GM12878 (cell line): Measurements from ENCODE around the gene RAB35. TPM values are rescaled to one million over a fixed set of nuclear protein-coding genes. Genes with fewer than 3 reads are reported as not detected.

Source experiments
- ATAC-seq: fragments of 200-7000 bp; cut with Tn5 transposase; 3 replicates; pipeline ENCODE4 v1.9.1; 2020; ENCODE audit warnings: mild to moderate bottlenecking, moderate library complexity
- BruUV-seq: library from RNA; stranded (reverse); fragments of 400-500 nt; replicated peaks from 2 replicates; lab custom pipeline; 2021; lab: Mats Ljungman, UMichigan
- CTCF ChIA-PET: fragments of 300-600 bp; sonication (Branson Sonifier 250); formaldehyde crosslinking; extraction: SDS; loops from one replicate; lab custom pipeline; 2021; ENCODE audit warnings: inconsistent platforms; lab: Yijun Ruan, JAX
- POLR2A ChIA-PET: fragments of 350-600 bp; formaldehyde crosslinking; extraction: SDS; loops from one replicate; lab custom pipeline; 2021; ENCODE audit warnings: inconsistent platforms; lab: Charles Lee
- RAD21 ChIA-PET: fragments of 300-600 bp; sonication (Branson Sonifier 250); formaldehyde crosslinking; loops from one replicate; lab custom pipeline; 2023; ENCODE audit warnings: antibody characterized with exemption; ENCODE audit not compliant: unreplicated experiment; lab: Charles Lee
- SMC1A ChIA-PET: fragments of 300-600 bp; sonication (Branson Sonifier 250); formaldehyde crosslinking; loops from one replicate; lab custom pipeline; 2023; ENCODE audit not compliant: unreplicated experiment, uncharacterized antibody; lab: Charles Lee
- DNase-seq: peaks from one replicate; pipeline ENCODE4 v3.0.0-alpha.2; 2011; ENCODE audit warnings: low read depth, low spot score
- FAIRE-seq: peaks from 3 replicates; lab custom pipeline; 2011; peaks lifted over from hg19 to GRCh38; lab: Jason Lieb, UNC
- H2AFZ ChIP-seq: 2 replicates; pipeline ENCODE4 v1.6.0; 2011; ENCODE audit warnings: low read depth, low read length, control low read depth; ENCODE audit not compliant: control insufficient read depth
- H3K27ac ChIP-seq: 2 replicates; pipeline ENCODE4 v1.5.1; 2011; ENCODE audit warnings: control low read depth; ENCODE audit not compliant: control insufficient read depth, insufficient read depth
- H3K27me3 ChIP-seq, 2 experiments: replicated peaks in 1 of 2; 2 replicates each; pipeline versions ENCODE4 v1.6.0 to v1.6.1; 2011; ENCODE audit warnings: low read length in 1 of 2; ENCODE audit not compliant: control insufficient read depth in 2 of 2, insufficient read depth in 2 of 2
- H3K36me3 ChIP-seq, 2 experiments: 2 replicates each; pipeline ENCODE4 v1.5.1; 2011; ENCODE audit warnings: low read length in 1 of 2; ENCODE audit not compliant: control insufficient read depth in 2 of 2, insufficient read depth in 2 of 2
- H3K4me1 ChIP-seq: 2 replicates; pipeline ENCODE4 v1.6.1; 2011; ENCODE audit warnings: mild to moderate bottlenecking, low read length, moderate library complexity, mixed read lengths; ENCODE audit not compliant: control insufficient read depth, insufficient read depth
- H3K4me2 ChIP-seq: 2 replicates; pipeline ENCODE4 v1.6.0; 2011; ENCODE audit warnings: control low read depth; ENCODE audit not compliant: control insufficient read depth, insufficient read depth
- H3K4me3 ChIP-seq: fragments of 200-600 bp; sonication (generic); 2 replicates; pipeline ENCODE4 v1.5.1; 2016
- H3K79me2 ChIP-seq: 2 replicates; pipeline ENCODE4 v1.6.0; 2011; ENCODE audit warnings: low read length; ENCODE audit not compliant: control insufficient read depth, insufficient read depth
- H3K9ac ChIP-seq: 2 replicates; pipeline ENCODE4 v1.8.0; 2011; ENCODE audit warnings: low read length, control low read depth, mixed read lengths; ENCODE audit not compliant: control insufficient read depth, insufficient read depth
- H3K9me3 ChIP-seq: replicated peaks from 3 replicates; pipeline ENCODE4 v1.5.1; 2011; ENCODE audit warnings: mild to moderate bottlenecking, low read length; ENCODE audit not compliant: control insufficient read depth, insufficient read depth
- H4K20me1 ChIP-seq: 2 replicates; pipeline ENCODE4 v1.6.0; 2011; ENCODE audit not compliant: control insufficient read depth, insufficient read depth
- ATF3 ChIP-seq: IDR thresholded peaks from 2 replicates; pipeline ENCODE4 v1.6.1; 2011; ENCODE audit warnings: low read depth, mild to moderate bottlenecking, low read length, moderate library complexity, borderline replicate concordance; ENCODE audit errors: extremely low read depth
- BCLAF1 ChIP-seq: fragments of 450-650 bp; IDR thresholded peaks from 2 replicates; pipeline ENCODE4 v1.6.1; 2017; ENCODE audit warnings: antibody characterized with exemption, mild to moderate bottlenecking, moderate library complexity
- BHLHE40 ChIP-seq, 2 experiments: fragments of 450-650 bp in 1 of 2; IDR thresholded peaks; 2 replicates each; pipeline ENCODE4 v1.6.1; 2011 to 2017; ENCODE audit warnings: low read depth in 2 of 2, borderline replicate concordance in 1 of 2, improper control_type of control experiment in 1 of 2, low read length in 1 of 2, mild to moderate bottlenecking in 1 of 2
- CREB1 ChIP-seq: IDR thresholded peaks from 2 replicates; pipeline ENCODE4 v1.6.1; 2012; ENCODE audit warnings: low read depth, mild to moderate bottlenecking, inconsistent platforms
- GABPA ChIP-seq: IDR thresholded peaks from 2 replicates; pipeline ENCODE4 v1.6.1; 2014; ENCODE audit warnings: antibody characterized with exemption, low read depth, mild to moderate bottlenecking, inconsistent platforms
- IKZF1 ChIP-seq: fragments of 450-650 bp; conservative IDR thresholded peaks from 2 replicates; pipeline ENCODE4 v1.6.1; 2017; ENCODE audit warnings: antibody characterized with exemption, mild to moderate bottlenecking
- KAT2A ChIP-seq: conservative IDR thresholded peaks from 2 replicates; pipeline ENCODE4 v1.6.1; 2011; ENCODE audit warnings: low read depth, low read length; ENCODE audit not compliant: control insufficient read depth
- LARP7 ChIP-seq: fragments of 450-650 bp; IDR thresholded peaks from 2 replicates; pipeline ENCODE4 v1.6.1; 2017; ENCODE audit warnings: mild to moderate bottlenecking
- MEF2A ChIP-seq: IDR thresholded peaks from 2 replicates; pipeline ENCODE4 v1.6.1; 2011; ENCODE audit warnings: low read depth, mild to moderate bottlenecking, low read length, moderate library complexity; ENCODE audit not compliant: insufficient read depth
- NKRF ChIP-seq: fragments of 450-650 bp; conservative IDR thresholded peaks from 2 replicates; pipeline ENCODE4 v1.6.1; 2017; ENCODE audit warnings: mild to moderate bottlenecking, moderate library complexity
- NR2F1 ChIP-seq: fragments of 450-650 bp; conservative IDR thresholded peaks from 2 replicates; pipeline ENCODE4 v1.6.1; 2017; ENCODE audit warnings: mild to moderate bottlenecking
- SUPT20H ChIP-seq: IDR thresholded peaks from 2 replicates; pipeline ENCODE4 v1.6.1; 2011; ENCODE audit warnings: low read depth, mild to moderate bottlenecking, low read length, moderate library complexity, borderline replicate concordance; ENCODE audit not compliant: control insufficient read depth
- TCF7 ChIP-seq: IDR thresholded peaks from 2 replicates; pipeline ENCODE4 v1.6.1; 2014; ENCODE audit warnings: antibody characterized with exemption, borderline replicate concordance
- WGBS: methylation state at CpG from one replicate; pipeline ENCODE4 v1.1.6; 2016; ENCODE audit warnings: low lambda C conversion rate; ENCODE audit not compliant: insufficient replicate concordance, insufficient coverage; ENCODE audit errors: missing lambda C conversion rate; 5-methylcytosine and 5-hydroxymethylcytosine counted together
- in situ Hi-C: fragments of 300-500 bp; cut with MboI; formaldehyde crosslinking; loops from 9 replicates; pipeline ENCODE4 v1.14.3; 2018; ENCODE audit warnings: mixed read lengths
- intact Hi-C: fragments of 100-400 bp; cut with micrococcal nuclease; formaldehyde crosslinking; loops from one replicate; pipeline ENCODE4 v1.14.2; 2022; ENCODE audit not compliant: unreplicated experiment
- polyA plus RNA-seq, 11 experiments: library from polyadenylated mRNA; depleted of rRNA in 4 of 11; unstranded in 6 of 11; stranded (reverse) in 5 of 11; fragments of >200 nt; fragmentation: Nextera tagmentation in 4 of 11; fragmentation: Illumina TruSeq in 1 of 11; extraction: Ambion mirVana in 4 of 11; extraction: Trizol in 1 of 11; gene quantifications; 1 replicate in 1 of 11; 2 replicates in 10 of 11; pipeline versions ENCODE4 v1.2.1 to v1.2.3, GENCODE V29; 2011 to 2016; ENCODE audit warnings: inconsistent platforms in 2 of 11, missing spikeins in 2 of 11, low read depth in 1 of 11
- total RNA-seq, 4 experiments: library from RNA; depleted of rRNA in 3 of 4; stranded (reverse); fragments of >200 nt in 3 of 4; fragmentation: Illumina TruSeq in 1 of 4; extraction: Trizol in 1 of 4; gene quantifications; 2 replicates each; pipeline versions ENCODE4 v1.2.1 to v1.2.3, GENCODE V29; 2013 to 2021
- TF ChIP-seq, protein P1 (sequence below): fragments of 450-650 bp; IDR thresholded peaks from 2 replicates; pipeline ENCODE4 v1.6.1; 2017; ENCODE audit warnings: mild to moderate bottlenecking, low read depth, inconsistent platforms; ENCODE audit not compliant: poor library complexity, severe bottlenecking
- TF ChIP-seq, protein P2 (sequence below): fragments of 450-650 bp; IDR thresholded peaks from 2 replicates; pipeline ENCODE4 v1.6.1; 2014; ENCODE audit warnings: mild to moderate bottlenecking

RAB35 gene
- total and polyA plus RNA-seq, 10 of the 15 experiments (the other 5 are each of a cell fraction or from before 2014, with no cell fraction given) = 0.76 to 99.2 (median 43.8) TPM

DNA sequence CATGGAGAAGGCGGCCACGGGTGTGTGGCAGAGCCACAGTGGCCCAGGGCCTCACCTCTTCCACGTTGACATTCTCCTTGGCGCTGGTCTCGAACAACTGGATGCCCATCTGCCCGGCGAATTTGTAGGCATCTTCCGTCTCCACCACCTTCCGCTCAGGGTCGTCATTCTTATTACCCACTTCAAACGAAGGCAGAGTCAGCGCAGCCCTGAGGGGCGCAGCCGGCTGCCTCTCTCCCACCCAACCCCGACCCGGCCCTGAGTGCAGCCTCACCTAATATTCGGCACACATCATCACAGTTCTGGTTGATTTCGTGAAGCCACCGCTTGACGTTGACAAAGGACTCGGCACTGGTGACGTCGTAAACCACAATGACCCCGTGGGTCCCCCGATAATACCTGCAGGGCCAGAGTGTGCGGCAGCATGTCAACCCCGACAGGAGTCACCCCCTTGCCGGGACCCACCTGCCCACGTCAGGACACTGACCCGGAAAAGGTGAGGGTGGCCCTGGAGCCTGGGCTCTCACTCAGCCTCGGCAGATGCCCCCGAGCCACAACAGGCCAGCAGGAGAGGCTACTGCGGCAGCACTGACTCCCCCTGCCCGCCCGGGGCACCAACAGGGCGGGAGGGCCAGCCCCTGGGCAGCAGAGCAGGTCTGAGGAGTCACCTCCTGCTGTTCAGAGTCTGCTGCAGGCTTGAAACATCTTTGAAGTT is 17.6 kb downstream of the RAB35 start:
- Histone ChIP-seq H3K4me3 (no peak overlapping the region), H3K9me3 (no peaks in the 10 kb centered on the region), H2AFZ (no peak overlapping the region), H4K20me1 (no peaks in the 10 kb centered on the region; the same call in 1 of the 2 replicates), H3K4me2 (no peak overlapping the region), H3K79me2 (peaks cover 36% of the 10 kb centered on the region), H3K9ac (no peak overlapping the region), H3K27me3 (no peaks in the 10 kb centered on the region), H3K4me1 (peaks cover 16% of the 10 kb centered on the region), H3K36me3 (peaks cover 39 to 77% of the 10 kb centered on the region in 2 experiments), H3K27ac (no peak overlapping the region)
- ATAC-seq (no peak), DNase-seq (no peak), FAIRE-seq (no peak)
- ChIA-PET POLR2A (no interaction called here), CTCF (no interaction called here), SMC1A (no interaction called here), RAD21 (no interaction called here)
- 99% methylated on average over 36 of the region's 36 CpGs for WGBS
- in situ Hi-C loops (no loop called here), intact Hi-C loops (no loop called here)
- BruUV-seq = no TSS peak
- TF ChIP-seq TCF7 = no peak
- TF ChIP-seq IKZF1 = no peak
- no peak for TF ChIP-seq NKRF
- TF ChIP-seq SUPT20H = no peak
- TF ChIP-seq KAT2A = no peak
- TF ChIP-seq, protein P1, sequence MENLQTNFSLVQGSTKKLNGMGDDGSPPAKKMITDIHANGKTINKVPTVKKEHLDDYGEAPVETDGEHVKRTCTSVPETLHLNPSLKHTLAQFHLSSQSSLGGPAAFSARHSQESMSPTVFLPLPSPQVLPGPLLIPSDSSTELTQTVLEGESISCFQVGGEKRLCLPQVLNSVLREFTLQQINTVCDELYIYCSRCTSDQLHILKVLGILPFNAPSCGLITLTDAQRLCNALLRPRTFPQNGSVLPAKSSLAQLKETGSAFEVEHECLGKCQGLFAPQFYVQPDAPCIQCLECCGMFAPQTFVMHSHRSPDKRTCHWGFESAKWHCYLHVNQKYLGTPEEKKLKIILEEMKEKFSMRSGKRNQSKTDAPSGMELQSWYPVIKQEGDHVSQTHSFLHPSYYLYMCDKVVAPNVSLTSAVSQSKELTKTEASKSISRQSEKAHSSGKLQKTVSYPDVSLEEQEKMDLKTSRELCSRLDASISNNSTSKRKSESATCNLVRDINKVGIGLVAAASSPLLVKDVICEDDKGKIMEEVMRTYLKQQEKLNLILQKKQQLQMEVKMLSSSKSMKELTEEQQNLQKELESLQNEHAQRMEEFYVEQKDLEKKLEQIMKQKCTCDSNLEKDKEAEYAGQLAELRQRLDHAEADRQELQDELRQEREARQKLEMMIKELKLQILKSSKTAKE = no peak
- TF ChIP-seq, protein P2, sequence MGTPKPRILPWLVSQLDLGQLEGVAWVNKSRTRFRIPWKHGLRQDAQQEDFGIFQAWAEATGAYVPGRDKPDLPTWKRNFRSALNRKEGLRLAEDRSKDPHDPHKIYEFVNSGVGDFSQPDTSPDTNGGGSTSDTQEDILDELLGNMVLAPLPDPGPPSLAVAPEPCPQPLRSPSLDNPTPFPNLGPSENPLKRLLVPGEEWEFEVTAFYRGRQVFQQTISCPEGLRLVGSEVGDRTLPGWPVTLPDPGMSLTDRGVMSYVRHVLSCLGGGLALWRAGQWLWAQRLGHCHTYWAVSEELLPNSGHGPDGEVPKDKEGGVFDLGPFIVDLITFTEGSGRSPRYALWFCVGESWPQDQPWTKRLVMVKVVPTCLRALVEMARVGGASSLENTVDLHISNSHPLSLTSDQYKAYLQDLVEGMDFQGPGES = no peak
- TF ChIP-seq BHLHE40 (IDR thresholded peaks at IDR 0.05; ENCODE audit: borderline replicate concordance in 1 of 2, low read depth in 2 of 2, low read length in 1 of 2) = no peak
- TF ChIP-seq NR2F1 = no peak
- no peak for TF ChIP-seq CREB1
- no peak for TF ChIP-seq BCLAF1
- no peak for TF ChIP-seq ATF3
- TF ChIP-seq LARP7 = no peak
- no peak for TF ChIP-seq GABPA
- TF ChIP-seq MEF2A = no peak
